Fibroblast of lung (primary cell): ENCODE measurements around the gene UNCX. TPM values are rescaled to one million over a fixed set of nuclear protein-coding genes. Genes with fewer than 3 reads are reported as not detected.

Experiments used
- DNase-seq, 2 donors: peaks; one replicate each; pipeline versions ENCODE4 v3.0.0 to v3.0.0-alpha.2; 2010; ENCODE audit warnings: low read depth in 2 of 2
- H2AFZ ChIP-seq: 2 replicates; pipeline ENCODE4 v1.5.1; 2012; ENCODE audit warnings: low read length, control low read depth, inconsistent platforms
- H3K27ac ChIP-seq: 2 replicates; pipeline ENCODE4 v1.5.1; 2011; ENCODE audit warnings: low read length, control low read depth; ENCODE audit not compliant: insufficient read depth
- H3K27me3 ChIP-seq: 2 replicates; pipeline ENCODE4 v1.5.1; 2011; ENCODE audit warnings: mild to moderate bottlenecking, low read length; ENCODE audit not compliant: control insufficient read depth, insufficient read depth
- H3K36me3 ChIP-seq: 2 replicates; pipeline ENCODE4 v1.5.1; 2011; ENCODE audit warnings: low read length; ENCODE audit not compliant: control insufficient read depth, insufficient read depth
- H3K4me1 ChIP-seq: 2 replicates; pipeline ENCODE4 v1.5.1; 2011; ENCODE audit warnings: low read length; ENCODE audit not compliant: control insufficient read depth, insufficient read depth; ENCODE audit errors: extremely low read depth
- H3K4me2 ChIP-seq: 2 replicates; pipeline ENCODE4 v1.5.1; 2011; ENCODE audit warnings: low read length, control low read depth; ENCODE audit not compliant: insufficient read depth; ENCODE audit errors: extremely low read depth
- H3K4me3 ChIP-seq, 4 experiments: fragments of 200-600 bp in 1 of 4; sonication (generic) in 1 of 4; replicated peaks in 1 of 4; 2 replicates each; pipeline ENCODE4 v1.5.1; 2011 to 2016; ENCODE audit warnings: low read length in 4 of 4, low read depth in 3 of 4, mild to moderate bottlenecking in 3 of 4, control low read depth in 2 of 4, inconsistent platforms in 1 of 4, mixed read lengths in 1 of 4; ENCODE audit not compliant: insufficient read depth in 1 of 4; ENCODE audit errors: control extremely low read depth in 1 of 4
- H3K79me2 ChIP-seq: 2 replicates; pipeline ENCODE4 v1.5.1; 2012; ENCODE audit warnings: mild to moderate bottlenecking, low read length, inconsistent platforms; ENCODE audit not compliant: control insufficient read depth, insufficient read depth
- H3K9ac ChIP-seq: 2 replicates; pipeline ENCODE4 v1.5.1; 2011; ENCODE audit warnings: mild to moderate bottlenecking, low read length, control low read depth; ENCODE audit not compliant: insufficient read depth
- H3K9me3 ChIP-seq: 2 replicates; pipeline ENCODE4 v1.5.1; 2012; ENCODE audit warnings: low read depth, low read length; ENCODE audit not compliant: control insufficient read depth, insufficient read depth
- H4K20me1 ChIP-seq: 2 replicates; pipeline ENCODE4 v1.5.1; 2011; ENCODE audit warnings: low read length; ENCODE audit not compliant: control insufficient read depth, insufficient read depth; ENCODE audit errors: extremely low read depth
- CTCF ChIP-seq, 2 donors: IDR thresholded peaks in 1 of 2; conservative IDR thresholded peaks in 1 of 2; 1 replicate in 1 of 2; 2 replicates in 1 of 2; pipeline ENCODE4 v1.5.1; 2011 to 2012; ENCODE audit warnings: low read length in 2 of 2, control low read depth in 1 of 2, inconsistent platforms in 1 of 2, low read depth in 1 of 2, mild to moderate bottlenecking in 1 of 2
- EZH2 ChIP-seq: IDR thresholded peaks from 2 replicates; pipeline ENCODE4 v1.5.1; 2012; ENCODE audit warnings: low read length, control low read depth, mild to moderate bottlenecking; ENCODE audit errors: missing control alignments
- polyA plus RNA-seq, 2 donors: library from polyadenylated mRNA; depleted of rRNA in 1 of 2; stranded (reverse) in 1 of 2; unstranded in 1 of 2; fragments of >200 nt; gene quantifications; 2 replicates each; pipeline ENCODE4 v1.2.1, GENCODE V29; 2011 to 2012; ENCODE audit warnings: missing spikeins in 1 of 2
- total RNA-seq: library from RNA; depleted of rRNA; stranded (reverse); fragments of >200 nt; gene quantifications from 2 replicates; pipeline ENCODE4 v1.2.1, GENCODE V29; 2014

Gene UNCX
- total and polyA plus RNA-seq, 2 donors (not counting 1 experiment from before 2014, with no cell fraction given) = not detected

- no peak for DNase-seq
- Histone ChIP-seq H3K27me3 (peaks cover 35% of the 10 kb centered on the region), H3K4me3 (no peak overlapping the region), H4K20me1 (no peaks in the 10 kb centered on the region), H3K4me1 (no peaks in the 10 kb centered on the region), H3K36me3 (no peaks in the 10 kb centered on the region), H3K79me2 (no peaks in the 10 kb centered on the region), H2AFZ (no peak overlapping the region), H3K27ac (no peak overlapping the region), H3K9ac (no peak overlapping the region), H3K9me3 (no peaks in the 10 kb centered on the region), H3K4me2 (no peak overlapping the region)
- TF ChIP-seq CTCF (conservative IDR thresholded peaks at IDR 0.05 in 1 of 2, IDR thresholded peaks at IDR 0.05 in 1 of 2; ENCODE audit: low read depth in 1 of 2, low read length in 2 of 2) (no peak), EZH2 (no peak)
Observed at GRCh38 chr7:1209097-1209496, 23.6 kb upstream of the UNCX start.

- H3K27me3 ChIP-seq = peaks cover 33% of the 10 kb centered on the region
- H3K9me3 ChIP-seq = no peaks in the 10 kb centered on the region
- DNase-seq = no peak
- no peaks in the 10 kb centered on the region for H3K36me3 ChIP-seq
- H3K4me2 ChIP-seq = no peak overlapping the region
- no peak overlapping the region for H3K27ac ChIP-seq
- no peaks in the 10 kb centered on the region for H4K20me1 ChIP-seq
- no peak overlapping the region for H2AFZ ChIP-seq
- no peaks in the 10 kb centered on the region for H3K4me1 ChIP-seq
- H3K79me2 ChIP-seq = no peaks in the 10 kb centered on the region
- H3K9ac ChIP-seq = no peak overlapping the region
- no peak overlapping the region for H3K4me3 ChIP-seq
- TF ChIP-seq EZH2 (no peak), CTCF (conservative IDR thresholded peaks at IDR 0.05 in 1 of 2, IDR thresholded peaks at IDR 0.05 in 1 of 2; ENCODE audit: low read depth in 1 of 2, low read length in 2 of 2) (no peak)
Observed at GRCh38 chr7:1210321-1210978, 22.2 kb upstream of the UNCX start.

DNA sequence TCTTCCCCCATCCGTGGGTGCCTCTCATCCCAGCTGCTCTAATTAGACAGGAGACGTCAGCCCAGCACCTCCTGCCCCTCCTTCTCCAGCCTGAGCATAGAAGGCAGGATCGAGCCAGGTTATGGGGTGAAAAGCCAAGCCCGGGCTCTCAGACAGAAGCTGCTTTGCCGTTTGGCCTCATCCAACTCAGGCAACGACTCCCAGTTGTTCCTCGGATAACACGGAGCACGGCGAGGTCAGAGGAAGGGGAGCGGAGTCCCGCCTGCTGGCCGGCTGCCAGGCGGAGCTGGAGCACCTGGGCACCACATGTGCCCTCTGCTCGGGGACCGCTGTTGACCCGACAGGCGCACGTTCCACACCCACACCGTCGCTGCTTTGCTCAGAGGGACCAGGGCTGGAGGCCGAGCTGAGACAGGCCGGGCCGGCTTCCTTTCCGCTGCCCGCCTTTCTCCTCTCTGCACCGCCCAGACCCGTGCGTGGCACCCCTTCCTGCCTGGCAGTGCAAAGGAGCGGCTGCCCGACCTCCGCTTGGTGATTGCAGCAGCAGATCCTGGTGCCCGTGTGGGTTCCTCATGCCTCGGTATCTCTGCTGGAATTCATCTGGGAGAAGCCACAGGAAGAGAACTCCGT, 21.6 kb upstream of the UNCX start:
- Histone ChIP-seq H3K9ac (no peak overlapping the region), H3K36me3 (no peaks in the 10 kb centered on the region), H3K4me2 (no peak overlapping the region), H3K27me3 (peaks cover 33% of the 10 kb centered on the region), H3K4me3 (no peak overlapping the region), H3K79me2 (no peaks in the 10 kb centered on the region), H3K27ac (no peak overlapping the region), H4K20me1 (no peaks in the 10 kb centered on the region), H3K4me1 (no peaks in the 10 kb centered on the region), H3K9me3 (no peaks in the 10 kb centered on the region), H2AFZ (no peak overlapping the region)
- TF ChIP-seq EZH2 (peak; percentile 92), CTCF (conservative IDR thresholded peaks at IDR 0.05 in 1 of 2, IDR thresholded peaks at IDR 0.05 in 1 of 2; ENCODE audit: low read depth in 1 of 2, low read length in 2 of 2) (no peak)
- no peak for DNase-seq
